ENCODE results near the gene PKP3.

The PKP3 gene

DNA sequence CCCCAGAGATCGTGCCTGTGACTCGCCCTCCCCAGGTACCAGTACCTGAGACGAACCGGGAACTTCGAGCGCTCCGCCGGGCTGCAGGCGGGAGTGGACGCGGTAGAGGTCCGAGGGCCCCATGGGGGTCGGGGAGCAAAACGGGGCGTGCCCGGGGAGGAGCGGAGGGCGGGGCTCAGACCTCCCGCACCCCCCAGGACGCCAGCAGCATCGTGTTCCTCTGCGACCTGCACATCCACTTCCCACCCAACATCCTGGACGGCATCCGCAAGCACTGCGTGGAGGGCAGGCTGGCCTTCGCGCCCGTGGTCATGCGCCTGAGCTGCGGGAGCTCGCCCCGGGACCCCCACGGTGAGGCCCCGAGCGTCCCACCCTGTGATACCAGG is 13.9 kb upstream of the PKP3 start:
- no peaks in the 10 kb centered on the region for H3K4me1 ChIP-seq
- H3K4me3 ChIP-seq (ENCODE audit: low read depth, low read length): no peak overlapping the region
- H3K27me3 ChIP-seq (ENCODE audit: control insufficient read depth, insufficient read depth, low read length): no peaks in the 10 kb centered on the region
- H3K9ac ChIP-seq: no peak overlapping the region
- H3K9me3 ChIP-seq (ENCODE audit: control insufficient read depth, low read length): no peaks in the 10 kb centered on the region
- TF ChIP-seq, protein P1, sequence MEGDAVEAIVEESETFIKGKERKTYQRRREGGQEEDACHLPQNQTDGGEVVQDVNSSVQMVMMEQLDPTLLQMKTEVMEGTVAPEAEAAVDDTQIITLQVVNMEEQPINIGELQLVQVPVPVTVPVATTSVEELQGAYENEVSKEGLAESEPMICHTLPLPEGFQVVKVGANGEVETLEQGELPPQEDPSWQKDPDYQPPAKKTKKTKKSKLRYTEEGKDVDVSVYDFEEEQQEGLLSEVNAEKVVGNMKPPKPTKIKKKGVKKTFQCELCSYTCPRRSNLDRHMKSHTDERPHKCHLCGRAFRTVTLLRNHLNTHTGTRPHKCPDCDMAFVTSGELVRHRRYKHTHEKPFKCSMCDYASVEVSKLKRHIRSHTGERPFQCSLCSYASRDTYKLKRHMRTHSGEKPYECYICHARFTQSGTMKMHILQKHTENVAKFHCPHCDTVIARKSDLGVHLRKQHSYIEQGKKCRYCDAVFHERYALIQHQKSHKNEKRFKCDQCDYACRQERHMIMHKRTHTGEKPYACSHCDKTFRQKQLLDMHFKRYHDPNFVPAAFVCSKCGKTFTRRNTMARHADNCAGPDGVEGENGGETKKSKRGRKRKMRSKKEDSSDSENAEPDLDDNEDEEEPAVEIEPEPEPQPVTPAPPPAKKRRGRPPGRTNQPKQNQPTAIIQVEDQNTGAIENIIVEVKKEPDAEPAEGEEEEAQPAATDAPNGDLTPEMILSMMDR (IDR thresholded peaks at IDR 0.05): no peak
- H3K36me3 ChIP-seq (ENCODE audit: control insufficient read depth, insufficient read depth, low read length): no peaks in the 10 kb centered on the region
- H2AFZ ChIP-seq: no peak overlapping the region
- H3K4me2 ChIP-seq (ENCODE audit: low read length): no peak overlapping the region
- no peak overlapping the region for H3K27ac ChIP-seq
- H3K79me2 ChIP-seq: no peaks in the 10 kb centered on the region

DNA sequence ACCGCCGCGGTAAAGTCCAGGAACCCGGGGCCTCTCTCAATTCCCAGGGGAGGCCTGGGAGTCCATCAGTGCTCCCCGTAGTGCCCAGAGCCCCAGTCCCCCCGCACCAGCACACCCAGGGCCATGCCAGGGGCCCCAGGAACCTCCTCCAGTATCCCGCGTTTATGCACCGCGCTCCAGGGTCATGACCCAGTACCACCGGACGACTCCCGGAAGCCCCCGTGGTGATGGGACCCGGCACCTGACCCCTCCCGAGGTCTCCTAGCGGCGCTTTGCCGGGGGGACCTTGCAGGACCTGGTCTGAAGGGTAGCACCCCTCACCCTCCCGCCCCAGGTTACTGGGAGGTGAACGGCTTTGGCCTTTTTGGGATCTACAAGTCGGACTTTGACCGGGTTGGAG is 13.5 kb upstream of the PKP3 start:
- H3K79me2 ChIP-seq: no peaks in the 10 kb centered on the region
- no peak overlapping the region for H3K4me2 ChIP-seq (ENCODE audit: low read length)
- TF ChIP-seq, protein P1 (IDR thresholded peaks at IDR 0.05): no peak
- no peaks in the 10 kb centered on the region for H3K36me3 ChIP-seq (ENCODE audit: control insufficient read depth, insufficient read depth, low read length)
- no peak overlapping the region for H2AFZ ChIP-seq
- no peak overlapping the region for H3K4me3 ChIP-seq (ENCODE audit: low read depth, low read length)
- H3K9ac ChIP-seq: no peak overlapping the region
- no peak overlapping the region for H3K27ac ChIP-seq
- no peaks in the 10 kb centered on the region for H3K4me1 ChIP-seq
- no peaks in the 10 kb centered on the region for H3K9me3 ChIP-seq (ENCODE audit: control insufficient read depth, low read length)
- no peaks in the 10 kb centered on the region for H3K27me3 ChIP-seq (ENCODE audit: control insufficient read depth, insufficient read depth, low read length)

DNA sequence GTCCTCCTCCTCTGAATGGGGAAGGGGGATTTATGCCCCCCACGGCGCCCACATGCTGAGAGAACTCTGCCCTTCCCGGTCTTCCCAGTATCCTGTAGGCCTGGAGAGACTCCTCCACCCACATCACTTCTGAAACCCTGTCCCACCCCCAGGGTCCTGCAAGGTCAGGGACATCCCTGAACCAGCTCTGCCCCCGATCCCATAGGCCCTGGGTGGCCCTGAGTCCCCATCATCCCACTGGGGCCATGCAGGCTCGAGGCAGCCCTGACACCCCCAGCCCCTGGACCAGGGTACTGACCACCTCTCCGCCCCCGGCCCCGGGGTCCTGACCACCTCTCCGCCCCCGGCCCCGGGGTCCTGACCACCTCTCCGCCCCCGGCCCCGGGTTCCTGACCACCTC is 13.0 kb upstream of the PKP3 start:
- Histone ChIP-seq H3K4me1 (no peaks in the 10 kb centered on the region), H3K27ac (no peak overlapping the region), H3K9me3 (ENCODE audit: control insufficient read depth, low read length) (no peaks in the 10 kb centered on the region), H3K27me3 (ENCODE audit: control insufficient read depth, insufficient read depth, low read length) (no peaks in the 10 kb centered on the region), H2AFZ (no peak overlapping the region), H3K4me2 (ENCODE audit: low read length) (no peak overlapping the region), H3K4me3 (ENCODE audit: low read depth, low read length) (no peak overlapping the region), H3K79me2 (no peaks in the 10 kb centered on the region), H3K9ac (no peak overlapping the region), H3K36me3 (ENCODE audit: control insufficient read depth, insufficient read depth, low read length) (no peaks in the 10 kb centered on the region)
- TF ChIP-seq, protein P1 (IDR thresholded peaks at IDR 0.05): no peak

DNA sequence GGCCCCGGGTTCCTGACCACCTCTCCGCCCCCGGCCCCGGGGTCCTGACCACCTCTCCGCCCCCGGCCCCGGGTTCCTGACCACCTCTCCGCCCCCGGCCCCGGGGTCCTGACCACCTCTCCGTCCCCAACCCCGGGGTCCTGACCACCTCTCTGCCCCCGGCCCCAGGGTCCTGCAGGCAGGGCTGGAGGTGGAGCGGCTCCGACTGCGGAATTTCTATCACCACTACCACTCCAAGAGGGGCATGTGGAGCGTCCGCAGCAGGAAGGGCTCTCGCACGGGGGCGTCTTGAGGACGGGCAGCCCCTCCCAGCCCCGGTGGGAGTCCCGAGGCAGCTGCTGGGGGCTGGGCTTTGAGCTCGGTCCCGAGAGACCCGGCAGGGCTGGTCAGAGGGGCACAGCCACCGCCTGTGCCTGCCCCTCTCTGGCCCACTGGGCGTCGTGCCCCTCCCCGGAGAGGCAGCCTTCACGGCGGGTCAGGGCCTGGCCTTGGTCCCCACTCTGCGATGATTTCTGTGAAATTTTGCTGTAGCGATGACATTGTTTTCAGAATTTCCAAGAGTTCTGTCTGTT is 12.4 kb upstream of the PKP3 start:
- Histone ChIP-seq H2AFZ (no peak overlapping the region), H3K9ac (no peak overlapping the region), H3K79me2 (no peaks in the 10 kb centered on the region), H3K4me1 (no peaks in the 10 kb centered on the region), H3K27ac (no peak overlapping the region), H3K4me2 (ENCODE audit: low read length) (no peak overlapping the region), H3K4me3 (ENCODE audit: low read depth, low read length) (no peak overlapping the region), H3K9me3 (ENCODE audit: control insufficient read depth, low read length) (no peaks in the 10 kb centered on the region), H3K36me3 (ENCODE audit: control insufficient read depth, insufficient read depth, low read length) (no peaks in the 10 kb centered on the region), H3K27me3 (ENCODE audit: control insufficient read depth, insufficient read depth, low read length) (no peaks in the 10 kb centered on the region)
- TF ChIP-seq, protein P1 (IDR thresholded peaks at IDR 0.05): no peak

DNA sequence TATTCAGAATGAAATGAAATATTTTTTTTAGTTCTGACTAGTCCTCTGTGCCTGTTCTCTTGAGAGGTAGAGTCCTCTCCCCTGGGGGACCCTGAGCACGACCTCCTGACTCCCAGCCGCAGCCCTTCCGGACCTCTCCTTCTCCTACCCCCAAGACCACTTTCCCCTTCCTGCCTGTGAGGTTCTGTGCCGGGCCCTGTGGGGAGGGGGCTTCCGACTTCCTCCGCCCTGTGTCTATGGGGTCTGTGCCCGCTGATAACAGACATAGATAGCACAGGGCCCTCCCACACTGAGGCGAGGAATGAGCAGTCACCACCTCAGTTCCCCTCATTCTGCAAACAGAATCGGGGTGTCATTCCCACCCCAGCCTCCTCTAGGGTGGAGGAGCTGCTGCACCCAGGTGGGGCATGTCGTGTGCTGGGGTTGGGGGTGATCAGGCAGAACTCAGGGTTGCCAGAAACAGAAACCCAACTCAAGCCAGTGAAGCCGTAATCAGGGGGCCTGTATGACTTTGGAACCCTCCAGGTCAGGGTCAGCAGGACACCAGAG is 11.9 kb upstream of the PKP3 start:
- H3K4me1 ChIP-seq: no peaks in the 10 kb centered on the region
- H2AFZ ChIP-seq: no peak overlapping the region
- H3K9ac ChIP-seq: no peak overlapping the region

More for the DNA sequence above, 11.9 kb upstream of the PKP3 start:
- H3K4me2 ChIP-seq (ENCODE audit: low read length): no peak overlapping the region
- H3K27ac ChIP-seq: no peak overlapping the region
- no peaks in the 10 kb centered on the region for H3K9me3 ChIP-seq (ENCODE audit: control insufficient read depth, low read length)
- H3K36me3 ChIP-seq (ENCODE audit: control insufficient read depth, insufficient read depth, low read length): no peaks in the 10 kb centered on the region
- H3K4me3 ChIP-seq (ENCODE audit: low read depth, low read length): no peak overlapping the region
- H3K27me3 ChIP-seq (ENCODE audit: control insufficient read depth, insufficient read depth, low read length): no peaks in the 10 kb centered on the region
- H3K79me2 ChIP-seq: no peaks in the 10 kb centered on the region
- TF ChIP-seq, protein P1 (IDR thresholded peaks at IDR 0.05): no peak
